Measurements from ENCODE around the gene NOSIP.

Gene NOSIP

GRCh38 chr19:49513746-49514118, 66.6 kb downstream of the NOSIP start:
- Histone ChIP-seq H2AFZ (ENCODE audit: low read depth, low read length) (peak overlapping the region; percentile 59), H3K4me3 (ENCODE audit: low read length) (peak overlapping the region; percentile 89), H3K4me1 (ENCODE audit: insufficient read depth, low read length) (peaks cover 17% of the 10 kb centered on the region), H3K9me3 (ENCODE audit: low read length) (no peaks in the 10 kb centered on the region), H3K36me3 (ENCODE audit: insufficient read depth, low read length) (no peaks in the 10 kb centered on the region), H3K27me3 (ENCODE audit: insufficient read depth, low read length) (no peaks in the 10 kb centered on the region)

DNA sequence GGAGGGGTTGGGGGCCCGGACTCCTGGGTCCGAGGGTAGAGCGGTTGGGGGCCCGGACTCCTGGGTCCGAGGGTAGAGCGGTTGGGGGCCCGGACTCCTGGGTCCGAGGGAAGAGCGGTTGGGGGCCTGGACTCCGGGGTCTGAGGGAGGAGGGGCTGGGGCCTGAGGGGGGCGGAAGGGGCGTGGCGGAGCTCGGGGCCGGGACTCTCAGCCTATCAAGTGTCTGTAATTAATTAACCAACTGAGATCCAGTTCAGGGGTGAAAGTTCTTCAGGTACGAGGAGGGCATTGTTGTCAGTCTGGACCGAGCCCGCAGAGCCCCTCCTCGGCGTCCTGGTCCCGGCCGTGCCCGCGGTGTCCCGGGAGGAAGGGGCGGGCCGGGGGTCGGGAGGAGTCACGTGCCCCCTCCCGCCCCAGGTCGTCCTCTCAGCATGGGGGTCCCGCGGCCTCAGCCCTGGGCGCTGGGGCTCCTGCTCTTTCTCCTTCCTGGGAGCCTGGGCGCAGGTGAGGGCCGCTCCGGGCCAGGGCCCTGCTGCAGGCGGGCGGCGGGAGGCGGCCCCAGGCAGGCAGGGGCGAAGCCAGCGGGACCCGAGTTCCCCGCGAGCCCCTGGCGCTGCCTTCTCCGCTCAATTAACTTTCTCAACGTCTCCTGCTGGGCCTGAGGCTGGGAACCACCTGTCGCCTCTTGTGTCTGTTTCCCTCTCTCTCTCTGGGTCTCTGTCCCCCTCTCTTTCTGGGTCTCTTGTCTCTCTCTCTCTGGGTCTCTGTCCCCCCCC, 67.2 kb downstream of the NOSIP start:
- Histone ChIP-seq H3K36me3 (ENCODE audit: insufficient read depth, low read length) (no peaks in the 10 kb centered on the region), H3K27me3 (ENCODE audit: insufficient read depth, low read length) (no peaks in the 10 kb centered on the region), H3K4me3 (ENCODE audit: low read length) (peak overlapping the region; percentile 89), H3K9me3 (ENCODE audit: low read length) (no peaks in the 10 kb centered on the region), H2AFZ (ENCODE audit: low read depth, low read length) (peak overlapping the region; percentile 59), H3K4me1 (ENCODE audit: insufficient read depth, low read length) (peaks cover 17% of the 10 kb centered on the region)

- no peaks in the 10 kb centered on the region for H3K9me3 ChIP-seq (ENCODE audit: low read length)
- no peaks in the 10 kb centered on the region for H3K36me3 ChIP-seq (ENCODE audit: insufficient read depth, low read length)
- H2AFZ ChIP-seq (ENCODE audit: low read depth, low read length): no peak overlapping the region
- no peak overlapping the region for H3K4me3 ChIP-seq (ENCODE audit: low read length)
- H3K27me3 ChIP-seq (ENCODE audit: insufficient read depth, low read length): no peaks in the 10 kb centered on the region
- peaks cover 17% of the 10 kb centered on the region for H3K4me1 ChIP-seq (ENCODE audit: insufficient read depth, low read length)
Observed at GRCh38 chr19:49507803-49508494, 72.4 kb downstream of the NOSIP start.

DNA sequence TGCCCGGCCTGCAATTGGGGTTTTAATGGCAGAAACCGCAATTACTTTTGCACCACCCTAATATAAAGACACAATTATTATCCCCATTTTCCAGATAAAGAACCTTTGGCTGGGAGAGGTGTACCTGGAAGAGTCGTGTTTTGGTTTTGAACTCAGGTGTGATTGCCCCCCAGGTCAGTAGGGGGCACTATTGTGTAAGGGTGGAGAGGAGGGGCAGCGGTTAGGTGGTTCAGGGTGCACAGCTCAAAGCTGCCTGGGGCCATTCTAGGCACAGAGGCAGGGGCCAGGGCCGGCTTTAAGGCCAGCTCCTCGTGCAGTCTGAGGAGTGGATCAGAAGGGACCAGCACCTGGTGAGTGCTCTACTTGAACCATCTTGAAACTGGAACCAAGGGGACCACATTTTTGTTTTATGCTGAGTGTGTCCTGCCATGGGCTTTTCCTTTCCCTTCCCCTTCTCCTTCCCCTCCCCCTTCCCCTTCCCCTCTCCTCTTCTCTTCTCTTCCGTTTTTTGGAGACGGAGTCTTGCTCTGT, 73.7 kb downstream of the NOSIP start:
- H3K36me3 ChIP-seq (ENCODE audit: insufficient read depth, low read length): no peaks in the 10 kb centered on the region
- no peaks in the 10 kb centered on the region for H3K27me3 ChIP-seq (ENCODE audit: insufficient read depth, low read length)
- peaks cover 8% of the 10 kb centered on the region for H3K4me1 ChIP-seq (ENCODE audit: insufficient read depth, low read length)
- H3K4me3 ChIP-seq (ENCODE audit: low read length): no peak overlapping the region
- H2AFZ ChIP-seq (ENCODE audit: low read depth, low read length): no peak overlapping the region
- no peaks in the 10 kb centered on the region for H3K9me3 ChIP-seq (ENCODE audit: low read length)
